Glomerular visceral epithelial cell (primary cell): ENCODE measurements around the gene GRIA2.

Experiments used
- DNase-seq: peaks from one replicate; pipeline ENCODE4 v3.0.0-alpha.2; 2016; ENCODE audit errors: extremely low spot score

Gene GRIA2

GRCh38 chr4:157265281-157265680, 44.8 kb downstream of the GRIA2 start:
- peak; percentile 18 for DNase-seq

- DNase-seq: no peak
Measured at GRCh38 chr4:157270108-157270507, 49.6 kb downstream of the GRIA2 start.

- DNase-seq: no peak
Measured at GRCh38 chr4:157270552-157270951, 50.0 kb downstream of the GRIA2 start.

GRCh38 chr4:157271166-157271869, 50.8 kb downstream of the GRIA2 start:
- DNase-seq: peak; percentile 63

GRCh38 chr4:157280673-157281072, 60.1 kb downstream of the GRIA2 start:
- no peak for DNase-seq

GRCh38 chr4:157282019-157282418, 61.5 kb downstream of the GRIA2 start:
- DNase-seq: no peak

- DNase-seq: no peak
Measured at GRCh38 chr4:157287445-157287844, 66.9 kb downstream of the GRIA2 start.

- DNase-seq: no peak
Measured at GRCh38 chr4:157290622-157291021, 70.1 kb downstream of the GRIA2 start.

GRCh38 chr4:157291071-157291470, 70.5 kb downstream of the GRIA2 start:
- no peak for DNase-seq

- no peak for DNase-seq
Measured at GRCh38 chr4:157293673-157294072, 73.1 kb downstream of the GRIA2 start.

- DNase-seq: no peak
Measured at GRCh38 chr4:157294575-157294974, 74.0 kb downstream of the GRIA2 start.

GRCh38 chr4:157300701-157301100, 80.2 kb downstream of the GRIA2 start:
- no peak for DNase-seq

GRCh38 chr4:157303471-157303960, 83.0 kb downstream of the GRIA2 start:
- no peak for DNase-seq

- DNase-seq: no peak
Measured at GRCh38 chr4:157304769-157305168, 84.2 kb downstream of the GRIA2 start.

- no peak for DNase-seq
Measured at GRCh38 chr4:157312702-157313101, 92.2 kb downstream of the GRIA2 start.

GRCh38 chr4:157314906-157315305, 94.4 kb downstream of the GRIA2 start:
- no peak for DNase-seq

GRCh38 chr4:157315968-157316367, 95.4 kb downstream of the GRIA2 start:
- no peak for DNase-seq

- no peak for DNase-seq
Measured at GRCh38 chr4:157320092-157320491, 99.6 kb downstream of the GRIA2 start.

- no peak for DNase-seq
Measured at GRCh38 chr4:157327666-157328065, 107.1 kb downstream of the GRIA2 start.

GRCh38 chr4:157357887-157358286, 137.4 kb downstream of the GRIA2 start:
- no peak for DNase-seq

- no peak for DNase-seq
Measured at GRCh38 chr4:157358439-157358838, 137.9 kb downstream of the GRIA2 start.

- DNase-seq: no peak
Measured at GRCh38 chr4:157358851-157359250, 138.3 kb downstream of the GRIA2 start.

- DNase-seq: no peak
Measured at GRCh38 chr4:157363360-157363759, 142.8 kb downstream of the GRIA2 start.

GRCh38 chr4:157372154-157372553, 151.6 kb downstream of the GRIA2 start:
- no peak for DNase-seq
